Activated CD4-positive, alpha-beta T cell treated with anti-CD3 and anti-CD28 coated beads, Interleukin-2, amount 50 U/mL, for 48 hours (primary cell): ENCODE measurements around the gene ROR1.

Source experiments
- DNase-seq, 2 experiments: peaks; one replicate each; pipeline ENCODE4 v3.0.0-alpha.2; 2020

The ROR1 gene

GRCh38 chr1:63861052-63861691 lies 87.4 kb downstream of the ROR1 start:
- DNase-seq: no peak

GRCh38 chr1:63863145-63863544 lies 89.3 kb downstream of the ROR1 start:
- no peak for DNase-seq

- DNase-seq: no peak
These were observed 90.4 kb downstream of the ROR1 start for GRCh38 chr1:63864224-63864641.

GRCh38 chr1:63865561-63865960 lies 91.7 kb downstream of the ROR1 start:
- DNase-seq: no peak

- no peak for DNase-seq
These were observed 92.3 kb downstream of the ROR1 start for GRCh38 chr1:63866084-63866483.

- no peak for DNase-seq
These were observed 93.8 kb downstream of the ROR1 start for GRCh38 chr1:63867429-63868176.

GRCh38 chr1:63868268-63868781 lies 94.5 kb downstream of the ROR1 start:
- no peak for DNase-seq

GRCh38 chr1:63870152-63870551 lies 96.3 kb downstream of the ROR1 start:
- DNase-seq: no peak

- no peak for DNase-seq
These were observed 97.6 kb downstream of the ROR1 start for GRCh38 chr1:63871463-63871862.

GRCh38 chr1:63873751-63874150 lies 99.9 kb downstream of the ROR1 start:
- DNase-seq: no peak

- no peak for DNase-seq
These were observed 100.6 kb downstream of the ROR1 start for GRCh38 chr1:63874278-63874880.

GRCh38 chr1:63875636-63876035 lies 101.8 kb downstream of the ROR1 start:
- no peak for DNase-seq

GRCh38 chr1:63877021-63877767 lies 103.4 kb downstream of the ROR1 start:
- no peak for DNase-seq

- DNase-seq: no peak
These were observed 104.0 kb downstream of the ROR1 start for GRCh38 chr1:63877816-63878215.

- no peak for DNase-seq
These were observed 105.1 kb downstream of the ROR1 start for GRCh38 chr1:63878932-63879331.

- DNase-seq: no peak
These were observed 107.2 kb downstream of the ROR1 start for GRCh38 chr1:63880958-63881576.

- no peak for DNase-seq
These were observed 108.4 kb downstream of the ROR1 start for GRCh38 chr1:63882048-63882704.

GRCh38 chr1:63883494-63884235 lies 109.8 kb downstream of the ROR1 start:
- DNase-seq: no peak

GRCh38 chr1:63884486-63884885 lies 110.7 kb downstream of the ROR1 start:
- no peak for DNase-seq

GRCh38 chr1:63885899-63886298 lies 112.1 kb downstream of the ROR1 start:
- no peak for DNase-seq

- DNase-seq: no peak
These were observed 112.5 kb downstream of the ROR1 start for GRCh38 chr1:63886340-63886739.
